Epithelial cell of prostate (primary cell): ENCODE results near the gene DEPDC5.
"Not testable (repeated sequence)": the region's sequence is repeated elsewhere in the genome, so short reads cannot be mapped to it uniquely, and the experiment has no call there.

Source experiments
- DNase-seq: peaks from one replicate; pipeline ENCODE4 v3.0.0-alpha.2; 2011; ENCODE audit warnings: low read depth, low spot score
- H3K27ac ChIP-seq: fragments of 450-650 bp; 2 replicates; pipeline ENCODE4 v1.5.1; 2017; ENCODE audit warnings: mild to moderate bottlenecking

DEPDC5 gene

DNA sequence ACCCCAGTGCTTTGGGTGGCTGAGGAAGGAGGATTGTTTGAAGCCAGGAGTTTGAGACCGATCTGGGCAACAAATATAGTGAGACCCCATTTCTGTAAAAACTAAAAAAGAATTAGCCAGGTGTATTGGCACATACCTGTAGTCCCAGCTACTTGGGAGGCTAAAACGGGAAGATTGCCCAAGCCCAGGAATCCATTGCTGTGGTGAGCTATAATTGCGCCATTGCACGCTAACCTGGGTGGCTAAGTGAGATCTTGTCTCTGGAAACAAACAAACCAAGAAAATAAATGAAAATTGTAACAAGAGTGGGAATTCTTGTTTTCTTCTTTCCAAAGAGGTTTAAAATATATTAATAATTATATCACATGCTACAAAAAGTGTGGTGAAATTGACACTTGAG is 52.9 kb downstream of the DEPDC5 start:
- no peak for DNase-seq
- H3K27ac ChIP-seq = no peak overlapping the region

DNA sequence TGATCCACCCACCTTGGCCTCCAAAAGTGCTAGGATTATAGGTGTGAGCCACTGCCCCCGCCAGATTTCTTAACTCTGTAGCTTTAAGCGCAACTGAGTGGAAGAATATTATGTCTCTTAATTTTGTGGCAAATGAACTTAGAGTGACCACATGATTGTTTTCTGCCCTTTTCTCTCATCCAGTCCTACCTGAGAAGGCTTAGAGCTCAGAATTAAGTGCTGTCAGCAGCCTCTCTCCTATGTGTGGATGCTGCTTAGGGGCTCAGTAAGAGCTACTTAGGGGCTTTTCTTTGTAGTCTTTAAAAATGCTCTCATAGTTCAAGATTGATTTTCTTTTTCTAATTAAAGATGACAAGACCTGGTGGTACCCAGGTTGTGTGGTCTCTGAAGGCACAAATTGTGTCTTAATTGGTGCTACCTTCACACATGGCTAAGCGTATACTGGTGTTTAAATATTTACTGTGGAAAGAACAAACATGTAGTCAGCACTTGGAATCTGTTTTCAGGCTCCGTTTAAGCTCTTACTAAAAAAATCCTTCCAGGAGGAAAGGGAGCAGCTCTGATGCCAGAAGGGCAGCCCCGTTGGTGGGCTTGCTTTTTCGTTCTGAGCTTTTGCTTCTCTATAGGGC is 59.3 kb downstream of the DEPDC5 start:
- DNase-seq = no peak
- no peak overlapping the region for H3K27ac ChIP-seq

DNA sequence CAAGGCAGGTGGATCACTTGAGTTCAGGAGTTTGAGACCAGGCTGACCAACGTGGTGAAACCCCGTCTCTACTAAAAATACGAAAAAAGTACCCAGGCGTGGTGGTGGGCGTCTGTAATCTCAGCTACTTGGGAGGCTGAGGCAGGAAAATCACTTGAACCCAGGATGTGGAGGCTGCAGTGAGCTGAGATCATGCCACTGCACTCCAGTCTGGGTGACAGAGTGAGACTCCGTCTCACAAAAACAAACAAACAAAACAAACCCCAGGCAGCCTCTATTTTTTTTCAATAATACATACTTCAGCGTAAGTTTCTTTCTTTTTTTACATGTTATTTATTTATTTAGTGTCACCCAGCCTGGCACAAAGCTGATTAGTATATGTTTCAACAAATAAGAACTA is 60.1 kb downstream of the DEPDC5 start:
- DNase-seq, H3K27ac ChIP-seq: not testable (repeated sequence)

DNA sequence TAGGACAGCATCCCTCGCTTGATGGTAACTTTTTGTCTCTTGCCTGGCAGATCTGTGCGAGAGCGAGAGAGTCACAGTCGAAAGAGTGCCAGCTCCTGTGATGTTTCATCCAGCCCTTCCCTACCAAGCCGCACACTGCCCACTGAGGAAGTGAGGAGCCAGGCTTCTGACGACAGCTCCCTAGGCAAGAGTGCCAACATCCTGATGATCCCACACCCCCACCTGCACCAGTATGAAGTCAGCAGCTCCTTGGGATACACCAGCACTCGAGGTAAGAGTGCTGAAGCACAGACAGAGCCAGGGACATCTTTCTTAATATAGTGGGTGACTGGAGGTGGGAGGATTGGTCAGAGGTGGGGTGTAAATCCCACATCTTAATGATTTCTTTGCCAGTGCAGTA is 61.1 kb downstream of the DEPDC5 start:
- no peak for DNase-seq
- no peak overlapping the region for H3K27ac ChIP-seq

DNA sequence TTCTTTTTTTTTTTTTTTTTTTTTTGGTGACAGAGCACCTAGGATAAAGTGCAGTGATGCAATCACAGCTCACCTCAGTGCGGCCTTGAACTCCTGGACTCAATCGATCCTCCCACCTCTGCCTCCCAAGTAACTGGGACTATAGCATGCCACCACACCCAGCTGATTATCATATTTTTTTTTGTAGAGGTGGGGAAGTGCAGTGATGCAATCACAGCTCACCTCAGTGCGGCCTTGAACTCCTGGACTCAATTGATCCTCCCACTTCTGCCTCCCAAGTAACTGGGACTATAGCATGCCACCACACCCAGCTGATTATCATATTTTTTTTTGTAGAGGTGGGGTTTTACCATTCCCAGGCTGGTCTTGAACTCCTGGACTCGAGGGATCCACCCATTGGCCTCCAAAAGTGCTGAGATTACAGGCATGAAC is 61.6 kb downstream of the DEPDC5 start:
- H3K27ac ChIP-seq, DNase-seq: not testable (repeated sequence)

DNA sequence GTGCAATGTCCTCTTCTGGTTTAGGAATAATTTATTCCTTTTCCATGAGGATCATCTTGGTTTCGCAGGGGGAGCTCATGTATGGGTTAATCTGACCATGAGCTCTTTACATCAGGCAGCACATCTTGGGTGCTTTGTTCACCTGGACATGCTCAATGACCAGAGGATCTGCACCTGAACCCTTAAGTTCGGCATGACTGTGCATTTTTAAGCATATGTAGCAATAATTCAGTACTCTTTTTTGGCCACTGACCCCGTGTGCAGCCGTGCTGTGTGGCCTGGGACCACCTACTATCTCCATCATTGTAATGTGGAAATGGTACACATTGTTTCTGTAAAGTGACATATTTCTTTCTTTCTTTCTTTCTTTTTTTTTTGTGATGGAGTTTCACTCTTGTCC is 62.9 kb downstream of the DEPDC5 start:
- no peak overlapping the region for H3K27ac ChIP-seq
- DNase-seq = no peak

DNA sequence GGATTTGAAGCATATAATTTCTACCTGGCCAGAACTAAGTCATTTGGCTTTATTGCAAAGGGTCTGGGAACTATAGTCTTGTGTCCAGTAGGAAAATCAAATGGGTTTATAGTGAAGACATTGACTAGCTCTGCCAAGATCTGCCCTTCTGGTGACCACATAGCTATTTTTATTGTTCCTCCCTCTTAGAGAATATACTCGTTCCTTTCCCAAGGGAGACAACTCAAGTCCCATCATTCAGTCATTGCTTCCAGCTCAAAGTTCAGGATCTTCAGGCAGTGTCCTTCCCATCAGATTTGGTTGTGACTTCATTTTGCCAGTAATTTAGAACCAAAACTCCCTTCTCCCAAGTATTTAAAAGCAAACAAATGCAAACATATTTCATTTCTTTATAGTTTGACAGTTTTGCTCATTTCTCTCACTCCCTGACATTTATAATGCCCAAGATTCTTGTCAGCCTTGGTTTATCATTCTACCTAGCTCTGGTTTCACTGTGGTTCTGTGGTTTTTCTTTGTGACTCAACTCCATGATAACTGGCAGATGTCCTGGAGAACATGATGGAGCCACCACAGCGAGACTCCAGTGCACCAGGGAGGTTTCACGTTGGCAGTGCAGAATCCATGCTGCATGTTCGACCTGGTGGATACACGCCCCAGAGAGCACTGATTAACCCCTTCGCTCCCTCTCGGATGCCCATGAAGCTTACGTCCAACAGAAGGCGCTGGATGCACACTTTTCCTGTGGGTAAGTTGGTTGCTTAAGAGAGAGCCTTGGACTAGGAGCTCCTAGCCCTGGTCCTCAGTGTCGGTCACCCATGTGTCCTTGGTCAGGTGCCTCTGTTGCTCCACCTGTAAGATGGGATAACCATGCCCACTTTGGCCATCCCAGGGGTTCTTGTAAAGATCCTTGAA is 64.9 kb downstream of the DEPDC5 start:
- no peak overlapping the region for H3K27ac ChIP-seq
- no peak for DNase-seq

- no peak overlapping the region for H3K27ac ChIP-seq
- DNase-seq = no peak
Measured at GRCh38 chr22:31820655-31821054, 66.8 kb downstream of the DEPDC5 start.

GRCh38 chr22:31821572-31821971 is 67.8 kb downstream of the DEPDC5 start:
- H3K27ac ChIP-seq = no peak overlapping the region
- no peak for DNase-seq

GRCh38 chr22:31822523-31822922 is 68.7 kb downstream of the DEPDC5 start:
- no peak overlapping the region for H3K27ac ChIP-seq
- DNase-seq = no peak

GRCh38 chr22:31825513-31825912 is 71.7 kb downstream of the DEPDC5 start:
- DNase-seq = peak; percentile 14

DNA sequence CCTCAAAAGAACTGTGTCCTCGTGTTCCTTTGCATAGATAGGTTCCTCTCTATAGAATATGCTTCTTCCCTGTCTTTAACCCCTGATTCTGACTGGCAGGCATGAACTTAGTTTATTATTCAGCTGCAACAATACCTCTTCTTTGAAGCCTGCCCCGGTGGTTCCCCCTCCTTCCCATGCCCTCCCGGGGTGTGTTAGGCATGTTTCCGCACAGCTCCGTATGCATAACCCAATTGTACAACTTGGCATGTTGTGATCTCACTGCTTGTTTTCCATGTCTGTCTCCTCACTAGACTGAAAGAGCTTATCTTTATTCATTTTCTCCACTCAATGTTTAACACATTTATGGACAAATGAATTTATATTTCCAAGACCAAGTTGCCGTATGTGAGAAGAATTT is 72.6 kb downstream of the DEPDC5 start:
- H3K27ac ChIP-seq = peak overlapping the region; percentile 14
- peak; percentile 27 for DNase-seq

More at GRCh38 chr22:31825513-31825912, 71.7 kb downstream of the DEPDC5 start:
- H3K27ac ChIP-seq = peak overlapping the region; percentile 14

GRCh38 chr22:31828739-31829138 is 74.9 kb downstream of the DEPDC5 start:
- DNase-seq = no peak
- no peak overlapping the region for H3K27ac ChIP-seq

DNA sequence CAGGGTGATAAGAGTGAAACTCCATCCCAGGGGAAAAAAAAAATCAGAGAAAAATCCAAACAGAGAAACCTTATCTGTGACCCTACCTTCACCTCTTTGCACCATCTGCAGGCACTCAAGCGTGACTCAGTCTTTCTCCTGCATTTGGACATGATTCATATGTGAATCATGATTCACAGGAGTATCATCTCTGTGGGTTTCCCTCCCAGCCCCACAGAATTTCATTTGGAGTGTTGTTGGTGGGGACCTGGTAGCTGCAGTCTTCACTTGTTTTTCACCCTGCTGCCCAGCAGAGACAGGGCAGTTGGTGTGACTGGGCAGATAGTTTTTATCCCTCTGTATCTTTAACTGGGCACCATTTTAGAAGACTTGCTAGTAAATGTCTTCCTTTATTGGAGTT is 75.7 kb downstream of the DEPDC5 start:
- peak; percentile 83 for DNase-seq

DNA sequence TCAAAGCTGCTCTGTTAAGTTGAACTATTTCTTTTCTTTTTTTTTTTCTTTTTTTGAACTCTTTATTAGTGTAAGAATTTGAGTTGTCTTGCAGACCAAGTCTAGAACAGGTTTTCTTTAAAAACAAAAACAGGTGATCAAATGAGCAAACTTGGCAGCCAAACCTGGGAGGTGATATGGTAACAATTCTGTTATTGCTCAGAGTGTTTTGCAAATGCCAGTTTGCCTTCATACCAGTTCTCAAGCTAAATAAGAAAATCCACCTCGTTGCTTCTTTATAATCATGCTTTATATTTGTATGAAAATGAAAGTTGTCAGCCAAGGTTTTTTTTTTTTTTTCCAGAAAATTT is 76.9 kb downstream of the DEPDC5 start:
- DNase-seq = no peak
- no peak overlapping the region for H3K27ac ChIP-seq

More for the DNA sequence above, 75.7 kb downstream of the DEPDC5 start:
- peak overlapping the region; percentile 54 for H3K27ac ChIP-seq

GRCh38 chr22:31833930-31834329 is 80.1 kb downstream of the DEPDC5 start:
- no peak overlapping the region for H3K27ac ChIP-seq
- DNase-seq = no peak

DNA sequence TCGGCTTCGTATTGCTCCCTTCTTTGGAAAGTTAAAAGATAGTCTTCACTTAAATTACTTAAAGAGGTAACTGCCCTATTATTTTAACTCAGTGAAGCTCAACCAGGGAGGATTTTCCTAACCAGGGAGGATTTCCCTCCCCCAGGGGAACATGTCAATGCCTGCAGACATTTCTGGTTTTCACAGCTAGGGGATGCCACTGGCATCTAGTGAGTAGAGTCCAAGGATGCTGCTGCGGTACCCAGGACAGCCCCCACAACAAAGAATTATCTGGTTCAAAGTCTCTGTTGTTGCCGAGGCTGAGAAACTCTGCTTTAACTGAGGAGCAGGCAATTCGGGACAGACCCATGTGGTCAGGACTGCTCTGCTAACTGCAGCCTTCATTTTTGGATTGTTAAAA is 82.2 kb downstream of the DEPDC5 start:
- no peak for DNase-seq
- no peak overlapping the region for H3K27ac ChIP-seq

DNA sequence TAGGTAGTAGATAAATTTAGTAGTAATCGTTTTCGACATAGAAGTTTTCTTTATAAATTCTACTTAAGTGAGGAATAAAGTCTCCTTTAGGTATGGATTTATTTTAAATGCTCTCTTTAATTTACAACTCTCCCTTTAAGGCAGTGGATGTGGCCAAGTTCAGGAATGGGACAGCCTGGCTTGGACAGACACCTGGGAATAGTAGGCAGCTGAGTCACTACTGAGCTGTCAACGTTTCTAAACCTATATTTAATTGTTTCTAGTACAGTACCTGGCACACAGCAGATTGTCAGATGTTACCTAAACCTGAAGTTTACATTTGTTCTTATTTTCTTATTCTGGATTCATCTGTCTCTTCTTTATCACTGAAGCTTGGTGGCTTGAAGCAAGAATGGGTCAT is 85.1 kb downstream of the DEPDC5 start:
- no peak overlapping the region for H3K27ac ChIP-seq
- DNase-seq = no peak

- DNase-seq = no peak
- no peak overlapping the region for H3K27ac ChIP-seq
Measured at GRCh38 chr22:31839986-31840385, 86.2 kb downstream of the DEPDC5 start.

GRCh38 chr22:31840585-31840984 is 86.8 kb downstream of the DEPDC5 start:
- no peak overlapping the region for H3K27ac ChIP-seq
- DNase-seq = no peak

DNA sequence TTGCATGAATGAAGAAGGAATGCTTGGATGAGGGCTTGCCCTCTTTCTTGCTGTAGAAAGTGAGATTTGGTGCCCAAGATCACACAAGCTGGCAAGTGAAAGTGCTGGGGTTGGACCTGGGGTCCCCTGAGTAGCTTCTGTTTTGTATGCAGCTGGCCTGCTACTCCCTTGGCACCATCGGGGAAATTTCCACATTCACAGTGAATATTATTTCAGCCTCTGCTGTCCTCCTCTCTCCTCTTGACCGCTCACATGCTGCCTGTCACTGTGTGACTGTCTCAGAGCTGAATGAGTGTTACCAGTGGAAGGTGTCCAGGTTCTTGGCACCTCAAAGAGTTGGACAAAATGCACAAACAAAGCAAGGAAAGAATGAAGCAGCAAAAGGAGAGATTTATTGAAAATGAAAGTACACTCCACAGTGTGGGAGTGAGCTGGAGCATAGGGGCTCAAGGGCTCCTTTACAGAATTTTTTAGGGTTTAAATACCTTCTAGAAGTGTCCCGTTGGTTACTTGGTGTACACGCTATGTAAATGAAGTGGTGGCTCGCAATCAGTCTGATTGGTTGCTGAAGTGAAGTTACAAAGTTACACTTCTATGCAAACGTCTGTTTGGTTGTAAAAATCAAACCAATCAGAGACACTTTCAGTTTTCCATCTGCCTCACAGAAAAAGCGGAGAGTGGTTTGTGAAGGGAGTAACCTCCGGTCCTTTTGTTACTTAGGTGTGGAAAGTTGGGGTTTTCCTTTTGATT is 87.4 kb downstream of the DEPDC5 start:
- DNase-seq = no peak
- H3K27ac ChIP-seq = no peak overlapping the region
